GM12873 (cell line): Measurements from ENCODE around the gene ADAMTS6.

Experiments
- CTCF ChIP-seq: IDR thresholded peaks from 2 replicates; pipeline ENCODE4 v1.5.1; 2012; ENCODE audit warnings: low read depth, mild to moderate bottlenecking, moderate library complexity, low read length, control low read depth; ENCODE audit not compliant: insufficient read depth; ENCODE audit errors: missing control alignments

ADAMTS6 gene

GRCh38 chr5:65117525-65117924, 364.2 kb downstream of the ADAMTS6 start:
- no peak for TF ChIP-seq CTCF

- TF ChIP-seq CTCF: no peak
Measured at GRCh38 chr5:65113771-65114170, 367.9 kb downstream of the ADAMTS6 start.

- TF ChIP-seq CTCF: no peak
Measured at GRCh38 chr5:65111961-65112658, 369.6 kb downstream of the ADAMTS6 start.

- no peak for TF ChIP-seq CTCF
Measured at GRCh38 chr5:65108786-65109743, 372.7 kb downstream of the ADAMTS6 start.

- TF ChIP-seq CTCF: peak; percentile 9
Measured at GRCh38 chr5:65105301-65105700, 376.4 kb downstream of the ADAMTS6 start.

- TF ChIP-seq CTCF: no peak
Measured at GRCh38 chr5:65104831-65105230, 376.9 kb downstream of the ADAMTS6 start.

GRCh38 chr5:65103756-65104440, 377.8 kb downstream of the ADAMTS6 start:
- no peak for TF ChIP-seq CTCF
